Osteoblast (primary cell): ENCODE data around the gene ITPR1. TPM values are rescaled to one million over a fixed set of nuclear protein-coding genes. Genes with fewer than 3 reads are reported as not detected.

Experiments used
- DNase-seq: peaks from one replicate; pipeline ENCODE4 v3.0.0; 2011; ENCODE audit warnings: low spot score, mixed read lengths; ENCODE audit not compliant: insufficient read length; ENCODE audit errors: missing footprints
- H2AFZ ChIP-seq: 2 replicates; pipeline ENCODE4 v1.6.0; 2011; ENCODE audit warnings: mild to moderate bottlenecking, low read length
- H3K27ac ChIP-seq: 2 replicates; pipeline ENCODE4 v1.5.1; 2011; ENCODE audit warnings: mild to moderate bottlenecking, low read depth, low read length, moderate library complexity
- H3K27me3 ChIP-seq: 2 replicates; pipeline ENCODE4 v1.6.0; 2012; ENCODE audit warnings: mild to moderate bottlenecking, control low read depth, inconsistent platforms, low read length, moderate library complexity; ENCODE audit not compliant: insufficient read depth
- H3K36me3 ChIP-seq: 2 replicates; pipeline ENCODE4 v1.5.1; 2011; ENCODE audit warnings: mild to moderate bottlenecking, low read length, control low read depth, moderate library complexity; ENCODE audit not compliant: insufficient read depth
- H3K4me1 ChIP-seq: 2 replicates; pipeline ENCODE4 v1.5.1; 2011; ENCODE audit warnings: mild to moderate bottlenecking, low read length, control low read depth, moderate library complexity; ENCODE audit not compliant: insufficient read depth
- H3K4me2 ChIP-seq: 2 replicates; pipeline ENCODE4 v1.6.0; 2011; ENCODE audit warnings: mild to moderate bottlenecking, low read length; ENCODE audit not compliant: insufficient read depth
- H3K4me3 ChIP-seq: fragments of 200-600 bp; sonication (generic); 3 replicates; pipeline ENCODE4 v1.5.1; 2012; ENCODE audit warnings: mild to moderate bottlenecking, low read length, inconsistent platforms; ENCODE audit not compliant: insufficient read depth
- H3K79me2 ChIP-seq: 2 replicates; pipeline ENCODE4 v1.6.0; 2012; ENCODE audit warnings: mild to moderate bottlenecking, low read length, control low read depth, inconsistent platforms; ENCODE audit not compliant: insufficient read depth
- H3K9me3 ChIP-seq: 2 replicates; pipeline ENCODE4 v1.5.1; 2011; ENCODE audit warnings: low read depth, low read length, control low read depth
- H4K20me1 ChIP-seq: 2 replicates; pipeline ENCODE4 v1.6.0; 2012; ENCODE audit warnings: mild to moderate bottlenecking, low read length, control low read depth; ENCODE audit not compliant: insufficient read depth
- CTCF ChIP-seq: IDR thresholded peaks from 2 replicates; pipeline ENCODE4 v1.5.1; 2011; ENCODE audit warnings: mild to moderate bottlenecking, low read depth, low read length, moderate library complexity; ENCODE audit errors: extremely low read depth
- total RNA-seq: library from RNA; depleted of rRNA; stranded (reverse); fragments of >200 nt; gene quantifications from 2 replicates; pipeline ENCODE4 v1.2.3, GENCODE V29; 2012

The ITPR1 gene
- total RNA-seq, 1 donor = 16.6 TPM

GRCh38 chr3:4837374-4837930 lies 344.3 kb downstream of the ITPR1 start:
- H2AFZ ChIP-seq = no peak overlapping the region
- H3K4me1 ChIP-seq = no peaks in the 10 kb centered on the region
- no peak overlapping the region for H3K4me2 ChIP-seq
- TF ChIP-seq CTCF = no peak
- no peaks in the 10 kb centered on the region for H3K79me2 ChIP-seq
- H3K27ac ChIP-seq = no peak overlapping the region
- no peaks in the 10 kb centered on the region for H3K27me3 ChIP-seq
- H3K9me3 ChIP-seq = no peaks in the 10 kb centered on the region
- no peaks in the 10 kb centered on the region for H4K20me1 ChIP-seq
- no peaks in the 10 kb centered on the region for H3K36me3 ChIP-seq
- DNase-seq = no peak
- H3K4me3 ChIP-seq = no peak overlapping the region

- Histone ChIP-seq H3K27me3 (no peaks in the 10 kb centered on the region), H3K4me2 (no peak overlapping the region), H3K79me2 (no peaks in the 10 kb centered on the region), H3K36me3 (no peaks in the 10 kb centered on the region), H3K4me3 (no peak overlapping the region), H2AFZ (no peak overlapping the region), H3K4me1 (no peaks in the 10 kb centered on the region), H3K9me3 (no peaks in the 10 kb centered on the region), H4K20me1 (no peaks in the 10 kb centered on the region), H3K27ac (no peak overlapping the region)
- no peak for TF ChIP-seq CTCF
- DNase-seq = no peak
Measured at GRCh38 chr3:4838621-4839022, 345.5 kb downstream of the ITPR1 start.

- Histone ChIP-seq H3K27ac (no peak overlapping the region), H3K9me3 (no peaks in the 10 kb centered on the region), H3K79me2 (no peaks in the 10 kb centered on the region), H3K27me3 (no peaks in the 10 kb centered on the region), H3K4me1 (no peaks in the 10 kb centered on the region), H2AFZ (no peak overlapping the region), H3K4me2 (no peak overlapping the region), H3K36me3 (no peaks in the 10 kb centered on the region), H3K4me3 (no peak overlapping the region), H4K20me1 (no peaks in the 10 kb centered on the region)
- no peak for TF ChIP-seq CTCF
- DNase-seq = no peak
Measured at GRCh38 chr3:4839278-4839677, 346.1 kb downstream of the ITPR1 start.

GRCh38 chr3:4841225-4841624 lies 348.1 kb downstream of the ITPR1 start:
- Histone ChIP-seq H3K9me3 (no peaks in the 10 kb centered on the region), H3K79me2 (no peaks in the 10 kb centered on the region), H3K4me3 (no peak overlapping the region), H4K20me1 (no peaks in the 10 kb centered on the region), H3K27ac (no peak overlapping the region), H3K4me2 (no peak overlapping the region), H3K4me1 (no peaks in the 10 kb centered on the region), H2AFZ (no peak overlapping the region), H3K27me3 (no peaks in the 10 kb centered on the region), H3K36me3 (no peaks in the 10 kb centered on the region)
- DNase-seq = no peak
- no peak for TF ChIP-seq CTCF
